BJ (cell line): ENCODE results near the gene RUNX1. TPM values are rescaled to one million over a fixed set of nuclear protein-coding genes. Genes with fewer than 3 reads are reported as not detected.
A peak's percentile ranks its signal among the peaks of the same experiment; 100 is the strongest.

Experiments used
- CTCF ChIA-PET: fragments of 350-600 bp; formaldehyde crosslinking; extraction: SDS; loops from one replicate; lab custom pipeline; 2021; ENCODE audit warnings: antibody characterized with exemption, inconsistent platforms; lab: Yijun Ruan, JAX
- POLR2A ChIA-PET: fragments of 300-600 bp; sonication (Branson Sonifier 250); formaldehyde crosslinking; extraction: SDS; loops from one replicate; lab custom pipeline; 2021; ENCODE audit warnings: antibody characterized with exemption; lab: Charles Lee
- DNase-seq: peaks from one replicate; pipeline ENCODE4 v3.0.0-alpha.2; 2011; ENCODE audit warnings: low read depth
- H3K27me3 ChIP-seq: 2 replicates; pipeline ENCODE4 v1.6.0; 2011; ENCODE audit warnings: low read length; ENCODE audit not compliant: control insufficient read depth, insufficient read depth
- H3K36me3 ChIP-seq: 2 replicates; pipeline ENCODE4 v1.5.1; 2011; ENCODE audit warnings: low read length; ENCODE audit not compliant: control insufficient read depth, insufficient read depth
- H3K4me3 ChIP-seq: 2 replicates; pipeline ENCODE4 v1.5.1; 2011; ENCODE audit warnings: low read depth, mild to moderate bottlenecking, control low read depth, low read length
- polyA plus RNA-seq: library from polyadenylated mRNA; depleted of rRNA; stranded (reverse); fragments of >200 nt; gene quantifications from 2 replicates; pipeline ENCODE4 v1.2.3, GENCODE V29; 2011
- TF ChIP-seq, protein P1 (sequence below): IDR thresholded peaks from 2 replicates; pipeline ENCODE4 v1.5.1; 2011; ENCODE audit warnings: low read depth, mild to moderate bottlenecking, control low read depth, inconsistent platforms, low read length, moderate library complexity; ENCODE audit not compliant: insufficient read depth

The RUNX1 gene
- polyA plus RNA-seq, 1 experiment, result 36.1 TPM

GRCh38 chr21:34743831-34744230 lies 305.3 kb downstream of the RUNX1 start:
- POLR2A ChIA-PET, result no interaction called here
- no peak overlapping the region for H3K4me3 ChIP-seq
- DNase-seq, result peak; percentile 56
- no peaks in the 10 kb centered on the region for H3K36me3 ChIP-seq
- CTCF ChIA-PET, result interaction anchor here (0.9 to 3.2 kb wide), 11 partner anchors 14 to 1284 kb away, joined by 3 to 21 read pairs (median 4); no protein-coding TSS in a partner anchor
- TF ChIP-seq, protein P1, sequence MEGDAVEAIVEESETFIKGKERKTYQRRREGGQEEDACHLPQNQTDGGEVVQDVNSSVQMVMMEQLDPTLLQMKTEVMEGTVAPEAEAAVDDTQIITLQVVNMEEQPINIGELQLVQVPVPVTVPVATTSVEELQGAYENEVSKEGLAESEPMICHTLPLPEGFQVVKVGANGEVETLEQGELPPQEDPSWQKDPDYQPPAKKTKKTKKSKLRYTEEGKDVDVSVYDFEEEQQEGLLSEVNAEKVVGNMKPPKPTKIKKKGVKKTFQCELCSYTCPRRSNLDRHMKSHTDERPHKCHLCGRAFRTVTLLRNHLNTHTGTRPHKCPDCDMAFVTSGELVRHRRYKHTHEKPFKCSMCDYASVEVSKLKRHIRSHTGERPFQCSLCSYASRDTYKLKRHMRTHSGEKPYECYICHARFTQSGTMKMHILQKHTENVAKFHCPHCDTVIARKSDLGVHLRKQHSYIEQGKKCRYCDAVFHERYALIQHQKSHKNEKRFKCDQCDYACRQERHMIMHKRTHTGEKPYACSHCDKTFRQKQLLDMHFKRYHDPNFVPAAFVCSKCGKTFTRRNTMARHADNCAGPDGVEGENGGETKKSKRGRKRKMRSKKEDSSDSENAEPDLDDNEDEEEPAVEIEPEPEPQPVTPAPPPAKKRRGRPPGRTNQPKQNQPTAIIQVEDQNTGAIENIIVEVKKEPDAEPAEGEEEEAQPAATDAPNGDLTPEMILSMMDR, result no peak
- H3K27me3 ChIP-seq, result no peaks in the 10 kb centered on the region

- no peaks in the 10 kb centered on the region for H3K27me3 ChIP-seq
- CTCF ChIA-PET, result interaction anchor here (1.0 to 3.2 kb wide), 8 partner anchors 14 to 1285 kb away, joined by 3 to 21 read pairs (median 8); no protein-coding TSS in a partner anchor
- POLR2A ChIA-PET, result no interaction called here
- H3K36me3 ChIP-seq, result no peaks in the 10 kb centered on the region
- H3K4me3 ChIP-seq, result no peak overlapping the region
- TF ChIP-seq, protein P1, result no peak
- DNase-seq, result no peak
These were observed 305.8 kb downstream of the RUNX1 start for GRCh38 chr21:34743285-34743684.

GRCh38 chr21:34740198-34740597 lies 308.9 kb downstream of the RUNX1 start:
- ChIA-PET CTCF (no interaction called here), POLR2A (no interaction called here)
- TF ChIP-seq, protein P1, result no peak
- H3K36me3 ChIP-seq, result no peaks in the 10 kb centered on the region
- DNase-seq, result no peak
- H3K27me3 ChIP-seq, result no peaks in the 10 kb centered on the region
- no peak overlapping the region for H3K4me3 ChIP-seq
